GM12873 (cell line): ENCODE measurements around the gene GDI1.

Experiments
- TF ChIP-seq, protein P1 (sequence below): IDR thresholded peaks from 2 replicates; pipeline ENCODE4 v1.5.1; 2012; ENCODE audit warnings: low read depth, mild to moderate bottlenecking, moderate library complexity, low read length, control low read depth; ENCODE audit not compliant: insufficient read depth; ENCODE audit errors: missing control alignments

Gene GDI1

DNA sequence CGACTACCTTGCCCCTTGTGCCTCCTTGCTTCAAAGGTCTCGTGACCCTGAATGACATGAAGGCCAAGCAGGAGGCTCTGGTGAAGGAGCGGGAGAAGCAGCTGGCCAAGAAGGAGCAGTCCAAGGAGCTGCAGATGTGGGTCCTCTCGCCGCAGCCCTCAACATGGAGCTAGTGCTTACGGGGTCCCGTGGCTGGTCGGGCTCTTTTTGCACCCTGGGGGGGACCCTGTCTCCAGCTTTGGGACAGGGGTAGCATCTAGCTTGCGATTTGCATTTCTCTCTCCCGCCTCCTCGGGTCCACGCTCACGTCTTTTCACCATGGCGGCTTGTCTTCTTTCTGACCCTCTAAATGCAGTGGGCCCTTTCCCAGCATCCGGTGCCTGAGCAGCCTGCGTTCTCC is 8.8 kb downstream of the GDI1 start:
- TF ChIP-seq, protein P1, sequence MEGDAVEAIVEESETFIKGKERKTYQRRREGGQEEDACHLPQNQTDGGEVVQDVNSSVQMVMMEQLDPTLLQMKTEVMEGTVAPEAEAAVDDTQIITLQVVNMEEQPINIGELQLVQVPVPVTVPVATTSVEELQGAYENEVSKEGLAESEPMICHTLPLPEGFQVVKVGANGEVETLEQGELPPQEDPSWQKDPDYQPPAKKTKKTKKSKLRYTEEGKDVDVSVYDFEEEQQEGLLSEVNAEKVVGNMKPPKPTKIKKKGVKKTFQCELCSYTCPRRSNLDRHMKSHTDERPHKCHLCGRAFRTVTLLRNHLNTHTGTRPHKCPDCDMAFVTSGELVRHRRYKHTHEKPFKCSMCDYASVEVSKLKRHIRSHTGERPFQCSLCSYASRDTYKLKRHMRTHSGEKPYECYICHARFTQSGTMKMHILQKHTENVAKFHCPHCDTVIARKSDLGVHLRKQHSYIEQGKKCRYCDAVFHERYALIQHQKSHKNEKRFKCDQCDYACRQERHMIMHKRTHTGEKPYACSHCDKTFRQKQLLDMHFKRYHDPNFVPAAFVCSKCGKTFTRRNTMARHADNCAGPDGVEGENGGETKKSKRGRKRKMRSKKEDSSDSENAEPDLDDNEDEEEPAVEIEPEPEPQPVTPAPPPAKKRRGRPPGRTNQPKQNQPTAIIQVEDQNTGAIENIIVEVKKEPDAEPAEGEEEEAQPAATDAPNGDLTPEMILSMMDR: no peak

- TF ChIP-seq, protein P1: no peak
Measured at GRCh38 chrX:154446430-154446829, 9.5 kb downstream of the GDI1 start.

- TF ChIP-seq, protein P1: no peak
Measured at GRCh38 chrX:154448484-154448883, 11.5 kb downstream of the GDI1 start.

DNA sequence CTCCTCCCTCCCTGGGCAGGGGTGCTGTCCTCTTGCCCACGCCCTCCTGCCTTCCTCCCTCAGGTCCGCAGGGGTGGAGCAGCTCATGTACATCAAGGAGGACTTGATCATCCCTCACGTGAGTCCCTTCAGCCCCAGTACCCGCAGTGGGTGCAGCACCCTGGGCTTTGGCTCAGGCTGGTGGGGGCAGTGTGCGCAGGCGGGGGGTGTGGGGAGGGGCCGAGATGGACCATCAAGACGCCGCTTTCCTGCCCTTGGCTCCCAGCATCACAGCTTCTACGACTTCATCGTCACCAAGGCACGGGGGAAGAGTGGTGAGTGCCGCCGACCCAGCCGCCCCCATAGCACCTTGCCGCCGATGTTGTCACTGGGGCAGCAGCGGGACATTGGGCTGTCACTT is 12.7 kb downstream of the GDI1 start:
- TF ChIP-seq, protein P1: no peak

- TF ChIP-seq, protein P1: no peak
Measured at GRCh38 chrX:154450312-154450711, 13.4 kb downstream of the GDI1 start.

DNA sequence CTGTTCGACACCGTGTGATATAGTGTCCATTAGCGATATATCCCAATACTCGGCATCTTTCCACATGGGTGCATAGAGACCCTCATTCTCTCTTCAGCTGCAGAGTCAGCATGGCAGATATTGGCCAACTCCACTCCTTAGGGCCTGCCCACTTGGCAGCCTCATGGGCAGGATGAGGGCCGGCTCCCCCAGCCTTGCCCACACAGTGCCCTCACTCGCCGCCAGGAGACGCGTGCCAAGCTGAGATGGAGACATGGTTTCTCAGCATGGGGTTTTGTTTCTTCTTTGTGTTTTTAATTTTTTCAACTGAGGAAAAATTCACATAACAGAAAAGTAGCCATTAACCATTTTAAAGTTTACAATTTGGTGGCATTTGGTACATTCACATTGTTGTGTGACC is 15.9 kb downstream of the GDI1 start:
- TF ChIP-seq, protein P1: no peak

- TF ChIP-seq, protein P1: no peak
Measured at GRCh38 chrX:154457491-154458115, 20.6 kb downstream of the GDI1 start.
